ENCODE data around the gene PALMD.

- TF ChIP-seq, protein P1, sequence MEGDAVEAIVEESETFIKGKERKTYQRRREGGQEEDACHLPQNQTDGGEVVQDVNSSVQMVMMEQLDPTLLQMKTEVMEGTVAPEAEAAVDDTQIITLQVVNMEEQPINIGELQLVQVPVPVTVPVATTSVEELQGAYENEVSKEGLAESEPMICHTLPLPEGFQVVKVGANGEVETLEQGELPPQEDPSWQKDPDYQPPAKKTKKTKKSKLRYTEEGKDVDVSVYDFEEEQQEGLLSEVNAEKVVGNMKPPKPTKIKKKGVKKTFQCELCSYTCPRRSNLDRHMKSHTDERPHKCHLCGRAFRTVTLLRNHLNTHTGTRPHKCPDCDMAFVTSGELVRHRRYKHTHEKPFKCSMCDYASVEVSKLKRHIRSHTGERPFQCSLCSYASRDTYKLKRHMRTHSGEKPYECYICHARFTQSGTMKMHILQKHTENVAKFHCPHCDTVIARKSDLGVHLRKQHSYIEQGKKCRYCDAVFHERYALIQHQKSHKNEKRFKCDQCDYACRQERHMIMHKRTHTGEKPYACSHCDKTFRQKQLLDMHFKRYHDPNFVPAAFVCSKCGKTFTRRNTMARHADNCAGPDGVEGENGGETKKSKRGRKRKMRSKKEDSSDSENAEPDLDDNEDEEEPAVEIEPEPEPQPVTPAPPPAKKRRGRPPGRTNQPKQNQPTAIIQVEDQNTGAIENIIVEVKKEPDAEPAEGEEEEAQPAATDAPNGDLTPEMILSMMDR (IDR thresholded peaks at IDR 0.05) = no peak
- no peak for TF ChIP-seq RCOR1 (IDR thresholded peaks at IDR 0.05; ENCODE audit: low read depth, low read length)
- no peak for TF ChIP-seq EP300 (IDR thresholded peaks at IDR 0.05)
- no peak for TF ChIP-seq CHD2 (IDR thresholded peaks at IDR 0.05; ENCODE audit: low read length, partially characterized antibody)
- TF ChIP-seq, protein P2, sequence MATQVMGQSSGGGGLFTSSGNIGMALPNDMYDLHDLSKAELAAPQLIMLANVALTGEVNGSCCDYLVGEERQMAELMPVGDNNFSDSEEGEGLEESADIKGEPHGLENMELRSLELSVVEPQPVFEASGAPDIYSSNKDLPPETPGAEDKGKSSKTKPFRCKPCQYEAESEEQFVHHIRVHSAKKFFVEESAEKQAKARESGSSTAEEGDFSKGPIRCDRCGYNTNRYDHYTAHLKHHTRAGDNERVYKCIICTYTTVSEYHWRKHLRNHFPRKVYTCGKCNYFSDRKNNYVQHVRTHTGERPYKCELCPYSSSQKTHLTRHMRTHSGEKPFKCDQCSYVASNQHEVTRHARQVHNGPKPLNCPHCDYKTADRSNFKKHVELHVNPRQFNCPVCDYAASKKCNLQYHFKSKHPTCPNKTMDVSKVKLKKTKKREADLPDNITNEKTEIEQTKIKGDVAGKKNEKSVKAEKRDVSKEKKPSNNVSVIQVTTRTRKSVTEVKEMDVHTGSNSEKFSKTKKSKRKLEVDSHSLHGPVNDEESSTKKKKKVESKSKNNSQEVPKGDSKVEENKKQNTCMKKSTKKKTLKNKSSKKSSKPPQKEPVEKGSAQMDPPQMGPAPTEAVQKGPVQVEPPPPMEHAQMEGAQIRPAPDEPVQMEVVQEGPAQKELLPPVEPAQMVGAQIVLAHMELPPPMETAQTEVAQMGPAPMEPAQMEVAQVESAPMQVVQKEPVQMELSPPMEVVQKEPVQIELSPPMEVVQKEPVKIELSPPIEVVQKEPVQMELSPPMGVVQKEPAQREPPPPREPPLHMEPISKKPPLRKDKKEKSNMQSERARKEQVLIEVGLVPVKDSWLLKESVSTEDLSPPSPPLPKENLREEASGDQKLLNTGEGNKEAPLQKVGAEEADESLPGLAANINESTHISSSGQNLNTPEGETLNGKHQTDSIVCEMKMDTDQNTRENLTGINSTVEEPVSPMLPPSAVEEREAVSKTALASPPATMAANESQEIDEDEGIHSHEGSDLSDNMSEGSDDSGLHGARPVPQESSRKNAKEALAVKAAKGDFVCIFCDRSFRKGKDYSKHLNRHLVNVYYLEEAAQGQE (IDR thresholded peaks at IDR 0.05) = no peak
- no peak for TF ChIP-seq RFX5 (IDR thresholded peaks at IDR 0.05)
Measured at GRCh38 chr1:99636647-99637175, 9.2 kb upstream of the PALMD start.

Measured in A549 (cell line).